MM.1S (cell line): ENCODE results near the gene FBXO42.
"Not testable (repeated sequence)": the region's sequence is repeated elsewhere in the genome, so short reads cannot be mapped to it uniquely, and the experiment has no call there.

Source experiments
- DNase-seq: peaks from one replicate; pipeline ENCODE4 v3.0.0-alpha.2; 2015
- H2AFZ ChIP-seq: fragments of 300-600 bp; sonication (generic); 2 replicates; pipeline ENCODE4 v1.6.0; 2016; ENCODE audit warnings: antibody characterized with exemption, low read length
- H3F3A ChIP-seq: fragments of 300-600 bp; sonication (generic); 2 replicates; pipeline ENCODE4 v1.6.1; 2016; ENCODE audit warnings: mild to moderate bottlenecking, antibody characterized with exemption, low read length, moderate library complexity, mixed read lengths; ENCODE audit not compliant: insufficient read depth
- H3K27ac ChIP-seq: fragments of 300-600 bp; sonication (generic); 2 replicates; pipeline ENCODE4 v1.5.1; 2016; ENCODE audit warnings: mild to moderate bottlenecking, low read length
- H3K27me3 ChIP-seq: fragments of 300-600 bp; sonication (generic); replicated peaks from 2 replicates; pipeline ENCODE4 v1.6.0; 2016; ENCODE audit warnings: low read length; ENCODE audit not compliant: insufficient read depth
- H3K36me3 ChIP-seq: fragments of 300-600 bp; sonication (generic); replicated peaks from 2 replicates; pipeline ENCODE4 v1.6.1; 2016; ENCODE audit warnings: mild to moderate bottlenecking, low read length, mixed read lengths; ENCODE audit not compliant: insufficient read depth
- H3K4me1 ChIP-seq: fragments of 300-600 bp; sonication (generic); 2 replicates; pipeline ENCODE4 v1.6.1; 2016; ENCODE audit warnings: low read length, mixed read lengths
- H3K4me2 ChIP-seq: fragments of 300-600 bp; sonication (generic); 2 replicates; pipeline ENCODE4 v1.6.0; 2016; ENCODE audit warnings: low read depth, low read length
- H3K4me3 ChIP-seq: fragments of 300-600 bp; sonication (generic); 2 replicates; pipeline ENCODE4 v1.5.1; 2016; ENCODE audit warnings: low read length, mixed read lengths
- H3K79me2 ChIP-seq: fragments of 300-600 bp; sonication (generic); 2 replicates; pipeline ENCODE4 v1.6.1; 2016; ENCODE audit warnings: mixed run types, low read length, mixed read lengths
- H3K9ac ChIP-seq: fragments of 300-600 bp; sonication (generic); 2 replicates; pipeline ENCODE4 v1.6.1; 2016; ENCODE audit warnings: low read length, mixed read lengths
- H3K9me2 ChIP-seq: fragments of 300-600 bp; sonication (generic); replicated peaks from 2 replicates; pipeline ENCODE4 v1.6.1; 2016; ENCODE audit warnings: mild to moderate bottlenecking, low read length, mixed read lengths; ENCODE audit not compliant: insufficient read depth
- H3K9me3 ChIP-seq: fragments of 300-600 bp; sonication (generic); replicated peaks from 2 replicates; pipeline ENCODE4 v1.6.1; 2016; ENCODE audit warnings: mild to moderate bottlenecking, low read length, mixed read lengths; ENCODE audit not compliant: insufficient read depth
- H4K20me1 ChIP-seq: fragments of 300-600 bp; sonication (generic); 2 replicates; pipeline ENCODE4 v1.6.1; 2016; ENCODE audit warnings: mild to moderate bottlenecking, low read length, moderate library complexity, mixed read lengths; ENCODE audit not compliant: insufficient read depth
- EZH2 ChIP-seq: fragments of 300-600 bp; sonication (generic); optimal IDR thresholded peaks from 2 replicates; pipeline ENCODE3; 2017; ENCODE audit warnings: low read depth, mild to moderate bottlenecking, antibody characterized with exemption, low read length, mixed read lengths
- EZH2phosphoT487 ChIP-seq: fragments of 300-600 bp; sonication (generic); IDR thresholded peaks from 2 replicates; pipeline ENCODE4 v1.6.1; 2018; ENCODE audit warnings: antibody characterized with exemption, low read length
- TF ChIP-seq, protein P1 (sequence below): fragments of 300-600 bp; sonication (generic); IDR thresholded peaks from 2 replicates; pipeline ENCODE4 v1.5.1; 2016; ENCODE audit warnings: antibody characterized with exemption, low read length, mixed read lengths

The FBXO42 gene

DNA sequence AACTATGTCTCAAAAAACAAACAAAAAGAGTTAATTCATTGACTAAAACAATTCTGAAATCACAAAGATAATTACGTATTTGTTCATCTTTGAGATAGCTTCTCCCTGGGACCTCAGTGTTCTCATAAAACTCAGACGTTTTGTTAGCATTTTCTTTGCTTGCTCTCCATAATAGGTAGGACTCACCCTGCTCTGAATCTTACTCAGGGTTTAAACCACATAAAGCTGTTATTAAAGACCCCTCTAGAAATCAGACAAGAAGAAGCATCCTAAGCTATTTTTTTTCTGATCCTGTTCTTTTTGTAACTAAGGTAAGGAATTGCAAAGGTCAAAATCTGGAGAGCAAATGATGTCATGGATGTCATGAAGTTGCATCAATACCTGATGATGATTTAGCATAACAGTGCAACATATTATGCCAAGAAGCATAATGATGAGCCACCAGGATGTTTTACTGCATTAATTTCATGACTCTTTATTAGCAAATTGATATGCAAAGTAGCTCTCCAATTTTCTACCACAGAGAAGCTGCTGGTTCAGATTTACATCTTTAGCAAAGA, 2.4 kb downstream of the FBXO42 start:
- Histone ChIP-seq H3F3A (peaks cover 7% of the 10 kb centered on the region; the same call in 1 of the 2 replicates), H3K4me3 (no peak overlapping the region), H3K9me3 (no peaks in the 10 kb centered on the region), H3K9me2 (no peaks in the 10 kb centered on the region), H3K4me1 (peaks cover 6% of the 10 kb centered on the region; the same call in 1 of the 2 replicates), H3K79me2 (peaks cover 72% of the 10 kb centered on the region), H2AFZ (no peak overlapping the region), H3K27ac (no peak overlapping the region), H4K20me1 (no peaks in the 10 kb centered on the region), H3K27me3 (no peaks in the 10 kb centered on the region), H3K9ac (no peak overlapping the region), H3K36me3 (no peaks in the 10 kb centered on the region), H3K4me2 (no peak overlapping the region)
- TF ChIP-seq EZH2phosphoT487 (no peak), EZH2 (no peak)
- TF ChIP-seq, protein P1, sequence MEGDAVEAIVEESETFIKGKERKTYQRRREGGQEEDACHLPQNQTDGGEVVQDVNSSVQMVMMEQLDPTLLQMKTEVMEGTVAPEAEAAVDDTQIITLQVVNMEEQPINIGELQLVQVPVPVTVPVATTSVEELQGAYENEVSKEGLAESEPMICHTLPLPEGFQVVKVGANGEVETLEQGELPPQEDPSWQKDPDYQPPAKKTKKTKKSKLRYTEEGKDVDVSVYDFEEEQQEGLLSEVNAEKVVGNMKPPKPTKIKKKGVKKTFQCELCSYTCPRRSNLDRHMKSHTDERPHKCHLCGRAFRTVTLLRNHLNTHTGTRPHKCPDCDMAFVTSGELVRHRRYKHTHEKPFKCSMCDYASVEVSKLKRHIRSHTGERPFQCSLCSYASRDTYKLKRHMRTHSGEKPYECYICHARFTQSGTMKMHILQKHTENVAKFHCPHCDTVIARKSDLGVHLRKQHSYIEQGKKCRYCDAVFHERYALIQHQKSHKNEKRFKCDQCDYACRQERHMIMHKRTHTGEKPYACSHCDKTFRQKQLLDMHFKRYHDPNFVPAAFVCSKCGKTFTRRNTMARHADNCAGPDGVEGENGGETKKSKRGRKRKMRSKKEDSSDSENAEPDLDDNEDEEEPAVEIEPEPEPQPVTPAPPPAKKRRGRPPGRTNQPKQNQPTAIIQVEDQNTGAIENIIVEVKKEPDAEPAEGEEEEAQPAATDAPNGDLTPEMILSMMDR, result no peak
- DNase-seq, result no peak

DNA sequence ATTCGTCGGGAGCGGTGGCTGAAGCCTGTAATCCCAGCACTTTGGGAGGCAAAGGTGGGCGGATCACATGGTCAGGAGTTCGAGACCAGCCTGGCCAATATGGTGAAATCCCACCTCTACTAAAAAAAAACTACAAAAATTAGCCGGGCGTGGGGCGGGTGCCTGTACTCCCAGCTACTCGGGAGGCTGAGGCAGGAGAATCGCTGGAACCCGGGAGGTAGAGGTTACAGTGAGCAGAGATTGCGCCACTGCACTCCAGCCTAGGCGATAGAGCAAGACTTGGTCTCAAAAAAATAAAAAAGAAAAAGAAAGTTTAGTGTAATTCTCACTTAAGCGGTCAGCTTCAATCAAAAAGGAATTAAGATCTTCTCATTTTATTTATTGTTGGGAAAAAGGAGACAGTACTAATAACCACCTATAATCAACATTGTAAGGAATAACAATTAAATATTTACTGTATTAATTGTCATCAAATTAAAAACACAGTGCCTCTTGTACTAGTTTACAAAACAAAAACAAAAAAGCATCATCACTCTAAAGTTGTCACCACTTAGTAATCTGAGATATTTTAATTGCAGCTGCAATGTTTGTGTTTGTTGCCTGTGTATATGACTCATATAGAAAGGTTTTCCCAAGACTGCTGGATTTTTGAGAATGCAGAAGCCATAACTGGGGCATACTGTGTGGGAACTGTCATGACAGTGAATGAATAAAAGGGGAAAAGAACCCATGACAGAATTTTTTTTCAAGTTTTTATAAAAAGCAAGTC, 3.7 kb downstream of the FBXO42 start:
- Histone ChIP-seq H3K9me3 (no peaks in the 10 kb centered on the region), H3K4me2 (no peak overlapping the region)
- TF ChIP-seq EZH2, result no peak
- TF ChIP-seq, protein P1, result no peak
- TF ChIP-seq EZH2phosphoT487, result no peak

DNA sequence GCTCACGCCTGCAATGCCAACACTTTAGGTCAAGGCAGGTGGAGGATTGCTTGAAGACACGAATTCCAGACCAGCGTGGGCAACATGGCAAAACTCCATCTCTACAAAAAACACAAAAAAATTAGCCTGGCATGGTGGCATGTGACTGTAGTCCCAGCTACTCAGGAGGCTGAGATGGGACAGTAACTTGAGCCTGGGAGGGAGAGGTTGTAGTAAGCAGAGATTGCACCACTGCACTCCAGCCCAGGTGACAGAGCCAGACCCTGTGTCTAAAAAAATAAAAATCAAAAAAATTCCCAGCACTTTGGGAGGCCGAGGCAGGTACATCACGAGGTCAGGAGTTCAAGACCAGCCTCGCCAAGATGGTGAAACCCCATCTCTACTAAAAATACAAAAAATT, 9.0 kb downstream of the FBXO42 start:
- H2AFZ ChIP-seq, H3K4me1 ChIP-seq, H3K27ac ChIP-seq, H3K9ac ChIP-seq, H3F3A ChIP-seq, H3K9me2 ChIP-seq, DNase-seq, H3K27me3 ChIP-seq, H4K20me1 ChIP-seq, H3K9me3 ChIP-seq, H3K36me3 ChIP-seq, H3K4me3 ChIP-seq, H3K4me2 ChIP-seq: not testable (repeated sequence)
- H3K79me2 ChIP-seq, result peaks cover 82% of the 10 kb centered on the region

More for the DNA sequence above, 3.7 kb downstream of the FBXO42 start:
- Histone ChIP-seq H4K20me1 (no peaks in the 10 kb centered on the region), H3K27ac (no peak overlapping the region), H3K4me1 (peaks cover 6% of the 10 kb centered on the region; the same call in 1 of the 2 replicates), H3K9ac (no peak overlapping the region), H3F3A (peaks cover 7% of the 10 kb centered on the region; the same call in 1 of the 2 replicates), H3K4me3 (no peak overlapping the region), H3K9me2 (no peaks in the 10 kb centered on the region), H3K27me3 (no peaks in the 10 kb centered on the region), H3K79me2 (peaks cover 83% of the 10 kb centered on the region), H3K36me3 (no peaks in the 10 kb centered on the region), H2AFZ (no peak overlapping the region)
- DNase-seq, result no peak
